SJSA1 (cell line): ENCODE data around the gene BRI3BP. TPM values are rescaled to one million over a fixed set of nuclear protein-coding genes. Genes with fewer than 3 reads are reported as not detected.
"Not testable (repeated sequence)": the region's sequence is repeated elsewhere in the genome, so short reads cannot be mapped to it uniquely, and the experiment has no call there.

ENCODE experiments used
- DNase-seq, 2 experiments: peaks; one replicate each; pipeline ENCODE4 v3.0.0-alpha.2; 2015 to 2020; ENCODE audit warnings: low spot score in 2 of 2, low read depth in 1 of 2
- H3K27ac ChIP-seq: fragments of 250-450 bp; sonication (Bioruptor Pico); 2 replicates; pipeline ENCODE4 v1.5.1; 2020; ENCODE audit warnings: mild to moderate bottlenecking, moderate library complexity
- H3K27me3 ChIP-seq: fragments of 250-450 bp; sonication (Bioruptor Pico); replicated peaks from 2 replicates; pipeline ENCODE4 v1.5.1; 2020; ENCODE audit warnings: mild to moderate bottlenecking, moderate library complexity
- H3K36me3 ChIP-seq: fragments of 250-450 bp; sonication (Bioruptor Pico); 2 replicates; pipeline ENCODE4 v1.5.1; 2020; ENCODE audit warnings: mild to moderate bottlenecking
- H3K4me1 ChIP-seq: fragments of 250-450 bp; sonication (Bioruptor Pico); replicated peaks from 2 replicates; pipeline ENCODE4 v1.6.1; 2021; ENCODE audit warnings: mild to moderate bottlenecking
- H3K4me3 ChIP-seq: fragments of 250-450 bp; sonication (Bioruptor Pico); 2 replicates; pipeline ENCODE4 v1.5.1; 2020; ENCODE audit warnings: mild to moderate bottlenecking
- H3K9me3 ChIP-seq: fragments of 250-450 bp; sonication (Bioruptor Pico); replicated peaks from 2 replicates; pipeline ENCODE4 v1.5.1; 2020; ENCODE audit warnings: mild to moderate bottlenecking
- total RNA-seq: library from RNA; depleted of rRNA; stranded (reverse); fragments of >200 nt; shearing (Covaris generic); gene quantifications from 2 replicates; pipeline ENCODE4 v1.2.3, GENCODE V29; 2014

The BRI3BP gene
- total RNA-seq, 1 experiment from 2014 or later = 12.4 TPM

GRCh38 chr12:125021096-125021495 is 27.7 kb downstream of the BRI3BP start:
- peak; percentile 57 to 86 for DNase-seq
- peaks cover 50% of the 10 kb centered on the region for H3K9me3 ChIP-seq
- no peak overlapping the region for H3K4me3 ChIP-seq
- no peaks in the 10 kb centered on the region for H3K4me1 ChIP-seq
- peaks cover 27% of the 10 kb centered on the region for H3K27me3 ChIP-seq
- no peaks in the 10 kb centered on the region for H3K36me3 ChIP-seq
- H3K27ac ChIP-seq = no peak overlapping the region

GRCh38 chr12:125021771-125022170 is 28.3 kb downstream of the BRI3BP start:
- Histone ChIP-seq H3K4me3 (no peak overlapping the region), H3K4me1 (no peaks in the 10 kb centered on the region), H3K9me3 (peaks cover 50% of the 10 kb centered on the region), H3K27ac (no peak overlapping the region), H3K27me3 (peaks cover 32% of the 10 kb centered on the region), H3K36me3 (no peaks in the 10 kb centered on the region)
- DNase-seq = peak; percentile 64 to 77

- no peaks in the 10 kb centered on the region for H3K36me3 ChIP-seq
- DNase-seq = peak; percentile 61 to 73
- peaks cover 32% of the 10 kb centered on the region for H3K27me3 ChIP-seq
- H3K27ac ChIP-seq = no peak overlapping the region
- H3K9me3 ChIP-seq = peaks cover 43% of the 10 kb centered on the region
- no peak overlapping the region for H3K4me3 ChIP-seq
- no peaks in the 10 kb centered on the region for H3K4me1 ChIP-seq
These were observed 29.6 kb downstream of the BRI3BP start for GRCh38 chr12:125023065-125023464.

GRCh38 chr12:125024949-125025563 is 31.6 kb downstream of the BRI3BP start:
- Histone ChIP-seq H3K4me1 (no peaks in the 10 kb centered on the region), H3K27me3 (peaks cover 47% of the 10 kb centered on the region), H3K27ac (no peak overlapping the region), H3K36me3 (no peaks in the 10 kb centered on the region), H3K9me3 (peaks cover 37% of the 10 kb centered on the region), H3K4me3 (no peak overlapping the region)
- DNase-seq = peak in 1 of 2 experiments; percentile 94

GRCh38 chr12:125025606-125026235 is 32.3 kb downstream of the BRI3BP start:
- H3K36me3 ChIP-seq = no peaks in the 10 kb centered on the region
- H3K4me1 ChIP-seq = no peaks in the 10 kb centered on the region
- H3K27me3 ChIP-seq = peaks cover 54% of the 10 kb centered on the region
- peaks cover 37% of the 10 kb centered on the region for H3K9me3 ChIP-seq
- no peak overlapping the region for H3K4me3 ChIP-seq
- peak; percentile 68 to 69 for DNase-seq
- H3K27ac ChIP-seq = no peak overlapping the region

GRCh38 chr12:125028106-125028505 is 34.7 kb downstream of the BRI3BP start:
- Histone ChIP-seq H3K36me3 (no peaks in the 10 kb centered on the region), H3K4me1 (no peaks in the 10 kb centered on the region), H3K27me3 (peaks cover 75% of the 10 kb centered on the region), H3K4me3 (no peak overlapping the region), H3K27ac (no peak overlapping the region), H3K9me3 (peaks cover 31% of the 10 kb centered on the region)
- DNase-seq = peak; percentile 68 to 87

- peak; percentile 73 to 87 for DNase-seq
- peaks cover 81% of the 10 kb centered on the region for H3K27me3 ChIP-seq
- H3K36me3 ChIP-seq = no peaks in the 10 kb centered on the region
- H3K4me3 ChIP-seq = no peak overlapping the region
- H3K4me1 ChIP-seq = no peaks in the 10 kb centered on the region
- no peak overlapping the region for H3K27ac ChIP-seq
- H3K9me3 ChIP-seq = peaks cover 28% of the 10 kb centered on the region
These were observed 36.4 kb downstream of the BRI3BP start for GRCh38 chr12:125029761-125030358.

- H3K27me3 ChIP-seq = peaks cover 66% of the 10 kb centered on the region
These were observed 38.0 kb downstream of the BRI3BP start for GRCh38 chr12:125031471-125031870.

GRCh38 chr12:125032466-125033152 is 39.2 kb downstream of the BRI3BP start:
- no peak overlapping the region for H3K4me3 ChIP-seq
- no peaks in the 10 kb centered on the region for H3K36me3 ChIP-seq
- no peak overlapping the region for H3K27ac ChIP-seq
- DNase-seq = peak; percentile 54 to 88
- peaks cover 60% of the 10 kb centered on the region for H3K27me3 ChIP-seq
- peaks cover 24% of the 10 kb centered on the region for H3K9me3 ChIP-seq
- no peaks in the 10 kb centered on the region for H3K4me1 ChIP-seq

More at GRCh38 chr12:125031471-125031870, 38.0 kb downstream of the BRI3BP start:
- not testable (repeated sequence) for H3K27ac ChIP-seq, H3K4me3 ChIP-seq, H3K4me1 ChIP-seq, H3K36me3 ChIP-seq
- peaks cover 24% of the 10 kb centered on the region for H3K9me3 ChIP-seq
- DNase-seq = peak; percentile 67 to 85

- H3K4me1 ChIP-seq = no peaks in the 10 kb centered on the region
- peaks cover 24% of the 10 kb centered on the region for H3K9me3 ChIP-seq
- no peaks in the 10 kb centered on the region for H3K36me3 ChIP-seq
- peaks cover 54% of the 10 kb centered on the region for H3K27me3 ChIP-seq
- H3K4me3 ChIP-seq = no peak overlapping the region
- peak; percentile 68 to 81 for DNase-seq
- no peak overlapping the region for H3K27ac ChIP-seq
These were observed 39.8 kb downstream of the BRI3BP start for GRCh38 chr12:125033288-125033687.

- peaks cover 6% of the 10 kb centered on the region for H3K27me3 ChIP-seq
- H3K36me3 ChIP-seq = no peaks in the 10 kb centered on the region
- DNase-seq = no peak
- no peak overlapping the region for H3K27ac ChIP-seq
- H3K4me3 ChIP-seq = no peak overlapping the region
- no peaks in the 10 kb centered on the region for H3K4me1 ChIP-seq
- H3K9me3 ChIP-seq = peaks cover 9% of the 10 kb centered on the region
These were observed 45.7 kb downstream of the BRI3BP start for GRCh38 chr12:125038976-125039625.

- no peak for DNase-seq
- Histone ChIP-seq H3K4me3 (peak overlapping the region; percentile 39), H3K27ac (no peak overlapping the region), H3K36me3 (no peaks in the 10 kb centered on the region), H3K27me3 (no peaks in the 10 kb centered on the region), H3K4me1 (peaks cover 8% of the 10 kb centered on the region), H3K9me3 (no peaks in the 10 kb centered on the region)
These were observed 55.6 kb downstream of the BRI3BP start for GRCh38 chr12:125049093-125049458.

- H3K27ac ChIP-seq = no peak overlapping the region
- H3K4me3 ChIP-seq = no peak overlapping the region
- H3K9me3 ChIP-seq = no peaks in the 10 kb centered on the region
- no peaks in the 10 kb centered on the region for H3K36me3 ChIP-seq
- H3K27me3 ChIP-seq = no peaks in the 10 kb centered on the region
- peaks cover 8% of the 10 kb centered on the region for H3K4me1 ChIP-seq
- DNase-seq = no peak
These were observed 57.0 kb downstream of the BRI3BP start for GRCh38 chr12:125050446-125050845.
